ENCODE data around the gene KRT17.

DNA sequence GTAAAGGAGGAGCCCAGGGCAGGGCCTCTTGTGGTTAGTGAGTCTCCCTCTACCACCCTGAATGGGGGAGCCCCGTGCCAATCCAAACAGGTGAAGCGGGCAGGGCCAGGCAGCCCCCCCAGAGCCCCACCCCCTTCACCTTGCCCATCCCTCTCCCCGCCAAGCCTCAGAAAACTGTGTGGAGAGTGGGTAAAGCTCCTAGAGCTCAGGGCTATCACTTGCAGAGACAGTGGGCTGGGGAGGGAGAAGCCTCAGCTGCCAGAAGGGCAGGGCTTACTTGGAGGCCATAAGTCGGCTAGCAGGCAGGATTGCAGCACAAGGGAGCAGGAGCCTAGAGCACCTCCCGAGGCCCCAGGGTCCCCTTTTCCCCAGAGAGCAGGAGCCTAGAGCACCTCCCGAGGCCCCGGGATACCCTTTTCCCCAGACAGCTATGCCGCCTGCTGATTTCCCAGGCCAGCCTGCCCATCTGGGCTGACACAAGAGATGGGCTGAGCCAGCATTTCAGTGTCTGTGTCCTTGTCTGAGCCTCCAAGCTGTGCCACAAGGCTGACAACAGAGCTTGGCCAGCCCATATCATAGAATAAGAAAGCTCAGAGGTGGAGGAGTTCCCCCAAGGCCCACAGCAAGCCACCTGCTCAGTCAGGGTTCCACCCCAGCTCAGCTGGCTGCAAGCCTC lies 30.9 kb downstream of the KRT17 start:
- TF ChIP-seq, protein P1, sequence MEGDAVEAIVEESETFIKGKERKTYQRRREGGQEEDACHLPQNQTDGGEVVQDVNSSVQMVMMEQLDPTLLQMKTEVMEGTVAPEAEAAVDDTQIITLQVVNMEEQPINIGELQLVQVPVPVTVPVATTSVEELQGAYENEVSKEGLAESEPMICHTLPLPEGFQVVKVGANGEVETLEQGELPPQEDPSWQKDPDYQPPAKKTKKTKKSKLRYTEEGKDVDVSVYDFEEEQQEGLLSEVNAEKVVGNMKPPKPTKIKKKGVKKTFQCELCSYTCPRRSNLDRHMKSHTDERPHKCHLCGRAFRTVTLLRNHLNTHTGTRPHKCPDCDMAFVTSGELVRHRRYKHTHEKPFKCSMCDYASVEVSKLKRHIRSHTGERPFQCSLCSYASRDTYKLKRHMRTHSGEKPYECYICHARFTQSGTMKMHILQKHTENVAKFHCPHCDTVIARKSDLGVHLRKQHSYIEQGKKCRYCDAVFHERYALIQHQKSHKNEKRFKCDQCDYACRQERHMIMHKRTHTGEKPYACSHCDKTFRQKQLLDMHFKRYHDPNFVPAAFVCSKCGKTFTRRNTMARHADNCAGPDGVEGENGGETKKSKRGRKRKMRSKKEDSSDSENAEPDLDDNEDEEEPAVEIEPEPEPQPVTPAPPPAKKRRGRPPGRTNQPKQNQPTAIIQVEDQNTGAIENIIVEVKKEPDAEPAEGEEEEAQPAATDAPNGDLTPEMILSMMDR (IDR thresholded peaks at IDR 0.05; ENCODE audit: low read depth, low read length), result no peak
- no peak for TF ChIP-seq EZH2phosphoT487 (IDR thresholded peaks at IDR 0.05; ENCODE audit: low read depth)

Data from OCI-LY3 (cell line).